ENCODE results near the gene SOX5. TPM values are rescaled to one million over a fixed set of nuclear protein-coding genes. Genes with fewer than 3 reads are reported as not detected.

SOX5 gene
- total RNA-seq, 5 donors from 2014 or later (not counting 1 experiment from before 2014, with no cell fraction given), result 0.10 to 1.1 (median 0.39) TPM; not detected in 1

DNA sequence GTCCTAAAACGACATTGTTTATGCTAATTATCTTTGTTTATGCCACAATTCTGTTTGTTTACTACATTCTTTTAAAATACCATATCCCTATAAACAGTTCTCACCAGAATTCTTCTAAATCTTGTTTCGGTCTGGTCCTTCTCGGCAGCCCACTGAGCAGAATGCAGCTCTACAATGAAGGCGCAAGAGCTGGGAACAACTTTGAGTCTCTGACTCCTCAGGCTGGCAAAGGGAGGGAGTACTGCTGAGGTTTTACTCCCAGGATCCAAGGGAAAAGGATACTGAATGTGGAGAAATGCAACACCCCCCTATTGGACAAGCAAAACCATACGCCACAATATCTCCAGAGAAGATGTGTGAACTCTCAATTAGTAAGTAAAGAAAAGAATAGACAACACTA, 5.4 kb downstream of the SOX5 start:
- peaks cover 0 to 5% (median 2%) of the 10 kb centered on the region in 3 donors for H3K9me3 Mint-ChIP-seq
- CTCF ChIA-PET, result no interaction called here
- no peak overlapping the region for H3K27ac Mint-ChIP-seq
- no peaks in the 10 kb centered on the region for H3K4me1 Mint-ChIP-seq
- no peaks in the 10 kb centered on the region for H3K36me3 Mint-ChIP-seq
- Histone ChIP-seq H3K27ac (ENCODE audit: low read length) (no peak overlapping the region), H3K27me3 (replicated peaks in 1 of 2; ENCODE audit: control insufficient read depth in 2 of 2, extremely low read depth in 1 of 2, insufficient read depth in 2 of 2, low read length in 1 of 2) (no peaks in the 10 kb centered on the region), H3K9me3 (no peaks in the 10 kb centered on the region), H3K4me1 (ENCODE audit: control insufficient read depth in 1 of 2, extremely low read depth in 1 of 2, insufficient read depth in 2 of 2, low read length in 2 of 2) (no peaks in the 10 kb centered on the region), H3K36me3 (ENCODE audit: control insufficient read depth in 2 of 2, extremely low read depth in 1 of 2, insufficient read depth in 1 of 2, low read length in 1 of 2) (no peaks in the 10 kb centered on the region), H3K4me3 (ENCODE audit: control insufficient read depth in 1 of 2, extremely low read depth in 1 of 2, low read length in 1 of 2) (no peak overlapping the region)
- whole genome bisulfite sequencing (ENCODE audit: insufficient coverage), result no CpG with 5 or more reads among the region's 5 CpGs
- H3K27me3 Mint-ChIP-seq, result no peaks in the 10 kb centered on the region
- ATAC-seq (replicated peaks in 1 of 4), result no peak
- H3K4me3 Mint-ChIP-seq, result no peak overlapping the region
- POLR2A ChIA-PET, result no interaction called here
- no peak for DNase-seq

DNA sequence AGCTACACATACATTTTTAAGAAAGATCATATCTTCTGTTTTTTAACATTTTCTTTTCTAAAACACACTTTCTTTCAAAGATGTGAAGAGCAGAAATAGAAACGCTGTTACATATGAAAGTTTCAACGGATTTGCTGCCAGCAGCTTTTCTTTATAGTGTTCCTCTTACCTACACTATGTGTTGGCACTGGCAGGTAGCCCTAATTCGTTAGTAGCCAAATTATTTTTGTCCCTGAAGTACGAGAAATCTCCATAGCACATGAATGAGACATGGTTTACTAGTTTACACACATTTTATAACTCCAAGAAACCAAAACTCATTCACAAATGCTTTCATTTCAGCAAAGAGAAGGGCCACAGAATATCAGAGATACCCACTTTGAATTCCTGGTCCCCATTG, 6.6 kb downstream of the SOX5 start:
- Mint-ChIP-seq H3K4me1 (no peaks in the 10 kb centered on the region), H3K27me3 (no peaks in the 10 kb centered on the region), H3K36me3 (no peaks in the 10 kb centered on the region), H3K9me3 (peaks cover 0 to 5% (median 2%) of the 10 kb centered on the region in 3 donors), H3K4me3 (no peak overlapping the region), H3K27ac (no peak overlapping the region)
- H3K36me3 ChIP-seq (ENCODE audit: control insufficient read depth in 2 of 2, extremely low read depth in 1 of 2, insufficient read depth in 1 of 2, low read length in 1 of 2), result no peaks in the 10 kb centered on the region
- no peak overlapping the region for H3K4me3 ChIP-seq (ENCODE audit: control insufficient read depth in 1 of 2, extremely low read depth in 1 of 2, low read length in 1 of 2)
- H3K27me3 ChIP-seq (replicated peaks in 1 of 2; ENCODE audit: control insufficient read depth in 2 of 2, extremely low read depth in 1 of 2, insufficient read depth in 2 of 2, low read length in 1 of 2), result no peaks in the 10 kb centered on the region
- no peak overlapping the region for H3K27ac ChIP-seq (ENCODE audit: low read length)
- 20% methylated on average over 2 of the region's 4 CpGs for WGBS (ENCODE audit: insufficient coverage)
- no peaks in the 10 kb centered on the region for H3K9me3 ChIP-seq
- ATAC-seq (replicated peaks in 1 of 4), result no peak
- H3K4me1 ChIP-seq (ENCODE audit: control insufficient read depth in 1 of 2, extremely low read depth in 1 of 2, insufficient read depth in 2 of 2, low read length in 2 of 2), result no peaks in the 10 kb centered on the region
- no peak for DNase-seq
- CTCF ChIA-PET, result no interaction called here
- POLR2A ChIA-PET, result no interaction called here

DNA sequence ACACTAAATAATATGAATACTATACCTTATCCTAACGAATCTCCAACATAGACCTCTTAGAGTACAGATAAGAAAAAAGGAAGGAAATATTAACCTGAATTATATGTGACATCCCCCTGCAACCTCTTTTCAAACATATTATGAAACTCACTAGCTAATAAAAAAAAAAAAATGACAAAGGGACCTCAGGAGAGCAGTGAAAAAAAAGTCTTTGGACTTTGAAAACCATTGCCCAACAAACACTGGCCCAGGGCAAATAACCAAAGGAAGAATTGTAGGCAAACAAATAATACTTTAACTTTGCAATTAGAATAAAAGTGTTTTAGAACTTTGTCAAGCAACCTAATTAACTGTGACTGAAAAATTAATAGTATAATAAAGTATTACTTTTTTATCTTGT, 7.7 kb downstream of the SOX5 start:
- ChIA-PET CTCF (no interaction called here), POLR2A (no interaction called here)
- H3K27me3 ChIP-seq (replicated peaks in 1 of 2; ENCODE audit: control insufficient read depth in 2 of 2, extremely low read depth in 1 of 2, insufficient read depth in 2 of 2, low read length in 1 of 2), result no peaks in the 10 kb centered on the region
- no peak overlapping the region for H3K4me3 ChIP-seq (ENCODE audit: control insufficient read depth in 1 of 2, extremely low read depth in 1 of 2, low read length in 1 of 2)
- Mint-ChIP-seq H3K36me3 (no peaks in the 10 kb centered on the region), H3K9me3 (peaks cover 0 to 5% (median 2%) of the 10 kb centered on the region in 3 donors), H3K27me3 (no peaks in the 10 kb centered on the region), H3K27ac (no peak overlapping the region), H3K4me3 (no peak overlapping the region), H3K4me1 (no peaks in the 10 kb centered on the region)
- no CpG with 5 or more reads among the region's 1 CpG for WGBS (ENCODE audit: insufficient coverage)
- H3K27ac ChIP-seq (ENCODE audit: low read length), result no peak overlapping the region
- H3K4me1 ChIP-seq (ENCODE audit: control insufficient read depth in 1 of 2, extremely low read depth in 1 of 2, insufficient read depth in 2 of 2, low read length in 2 of 2), result no peaks in the 10 kb centered on the region
- no peak for DNase-seq
- H3K36me3 ChIP-seq (ENCODE audit: control insufficient read depth in 2 of 2, extremely low read depth in 1 of 2, insufficient read depth in 1 of 2, low read length in 1 of 2), result no peaks in the 10 kb centered on the region
- no peak for ATAC-seq (replicated peaks in 1 of 4)
- no peaks in the 10 kb centered on the region for H3K9me3 ChIP-seq

GRCh38 chr12:23938422-23938821, 11.0 kb downstream of the SOX5 start:
- no peaks in the 10 kb centered on the region for H3K4me1 Mint-ChIP-seq
- DNase-seq, result no peak
- WGBS (ENCODE audit: insufficient coverage), result no CpG with 5 or more reads among the region's 3 CpGs
- no peak overlapping the region for H3K4me3 Mint-ChIP-seq
- H3K36me3 Mint-ChIP-seq, result no peaks in the 10 kb centered on the region
- POLR2A ChIA-PET, result no interaction called here
- peaks cover 0 to 5% (median 2%) of the 10 kb centered on the region in 3 donors for H3K9me3 Mint-ChIP-seq
- H3K36me3 ChIP-seq (ENCODE audit: control insufficient read depth in 2 of 2, extremely low read depth in 1 of 2, insufficient read depth in 1 of 2, low read length in 1 of 2), result no peaks in the 10 kb centered on the region
- ATAC-seq (replicated peaks in 1 of 4), result no peak
- H3K9me3 ChIP-seq, result no peaks in the 10 kb centered on the region
- H3K4me3 ChIP-seq (ENCODE audit: control insufficient read depth in 1 of 2, extremely low read depth in 1 of 2, low read length in 1 of 2), result no peak overlapping the region
- H3K27me3 ChIP-seq (replicated peaks in 1 of 2; ENCODE audit: control insufficient read depth in 2 of 2, extremely low read depth in 1 of 2, insufficient read depth in 2 of 2, low read length in 1 of 2), result no peaks in the 10 kb centered on the region
- no peak overlapping the region for H3K27ac Mint-ChIP-seq
- H3K27me3 Mint-ChIP-seq, result no peaks in the 10 kb centered on the region
- no peaks in the 10 kb centered on the region for H3K4me1 ChIP-seq (ENCODE audit: control insufficient read depth in 1 of 2, extremely low read depth in 1 of 2, insufficient read depth in 2 of 2, low read length in 2 of 2)
- no peak overlapping the region for H3K27ac ChIP-seq (ENCODE audit: low read length)
- CTCF ChIA-PET, result no interaction called here

DNA sequence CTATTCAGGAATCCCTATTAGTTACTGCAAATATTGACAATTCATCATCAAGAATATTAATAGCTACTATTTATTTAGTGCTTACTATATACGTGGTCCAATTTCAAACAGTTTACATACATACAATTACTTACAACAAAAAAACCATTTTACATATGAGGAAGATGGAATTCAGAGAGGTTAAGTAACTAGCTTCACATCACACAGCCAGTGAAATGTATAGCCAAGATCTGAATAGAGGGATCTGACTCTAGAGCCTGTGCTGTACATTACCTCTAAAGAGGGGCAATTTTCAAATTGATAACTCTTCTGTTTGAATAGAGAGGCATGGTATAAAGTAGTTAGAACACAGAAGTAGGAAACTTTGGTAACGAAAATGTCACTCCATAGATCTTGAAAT, 18.3 kb downstream of the SOX5 start:
- no peak for DNase-seq
- H3K27ac Mint-ChIP-seq, result no peak overlapping the region
- CTCF ChIA-PET, result no interaction called here
- Histone ChIP-seq H3K9me3 (no peaks in the 10 kb centered on the region), H3K4me1 (ENCODE audit: control insufficient read depth in 1 of 2, extremely low read depth in 1 of 2, insufficient read depth in 2 of 2, low read length in 2 of 2) (no peaks in the 10 kb centered on the region), H3K4me3 (ENCODE audit: control insufficient read depth in 1 of 2, extremely low read depth in 1 of 2, low read length in 1 of 2) (no peak overlapping the region), H3K27me3 (replicated peaks in 1 of 2; ENCODE audit: control insufficient read depth in 2 of 2, extremely low read depth in 1 of 2, insufficient read depth in 2 of 2, low read length in 1 of 2) (no peaks in the 10 kb centered on the region), H3K27ac (ENCODE audit: low read length) (no peak overlapping the region), H3K36me3 (ENCODE audit: control insufficient read depth in 2 of 2, extremely low read depth in 1 of 2, insufficient read depth in 1 of 2, low read length in 1 of 2) (no peaks in the 10 kb centered on the region)
- no peak overlapping the region for H3K4me3 Mint-ChIP-seq
- WGBS (ENCODE audit: insufficient coverage), result no CpG with 5 or more reads among the region's 2 CpGs
- no peaks in the 10 kb centered on the region for H3K27me3 Mint-ChIP-seq
- no peaks in the 10 kb centered on the region for H3K36me3 Mint-ChIP-seq
- ATAC-seq (replicated peaks in 1 of 4), result no peak
- peaks cover 0 to 3% (median 3%) of the 10 kb centered on the region in 3 donors for H3K9me3 Mint-ChIP-seq
- POLR2A ChIA-PET, result no interaction called here
- no peaks in the 10 kb centered on the region for H3K4me1 Mint-ChIP-seq

GRCh38 chr12:23930599-23930998, 18.9 kb downstream of the SOX5 start:
- no peak overlapping the region for H3K27ac ChIP-seq (ENCODE audit: low read length)
- no peaks in the 10 kb centered on the region for H3K36me3 ChIP-seq (ENCODE audit: control insufficient read depth in 2 of 2, extremely low read depth in 1 of 2, insufficient read depth in 1 of 2, low read length in 1 of 2)
- 89% methylated on average over 1 of the region's 2 CpGs for WGBS (ENCODE audit: insufficient coverage)
- no peak overlapping the region for H3K27ac Mint-ChIP-seq
- no peaks in the 10 kb centered on the region for H3K36me3 Mint-ChIP-seq
- peaks cover 0 to 4% (median 3%) of the 10 kb centered on the region in 3 donors for H3K9me3 Mint-ChIP-seq
- no peaks in the 10 kb centered on the region for H3K4me1 Mint-ChIP-seq
- ATAC-seq (replicated peaks in 1 of 4), result no peak
- POLR2A ChIA-PET, result no interaction called here
- H3K9me3 ChIP-seq, result no peaks in the 10 kb centered on the region
- H3K4me3 ChIP-seq (ENCODE audit: control insufficient read depth in 1 of 2, extremely low read depth in 1 of 2, low read length in 1 of 2), result no peak overlapping the region
- H3K4me1 ChIP-seq (ENCODE audit: control insufficient read depth in 1 of 2, extremely low read depth in 1 of 2, insufficient read depth in 2 of 2, low read length in 2 of 2), result no peaks in the 10 kb centered on the region
- H3K27me3 Mint-ChIP-seq, result no peaks in the 10 kb centered on the region
- DNase-seq, result no peak
- CTCF ChIA-PET, result no interaction called here
- H3K4me3 Mint-ChIP-seq, result no peak overlapping the region
- no peaks in the 10 kb centered on the region for H3K27me3 ChIP-seq (replicated peaks in 1 of 2; ENCODE audit: control insufficient read depth in 2 of 2, extremely low read depth in 1 of 2, insufficient read depth in 2 of 2, low read length in 1 of 2)

DNA sequence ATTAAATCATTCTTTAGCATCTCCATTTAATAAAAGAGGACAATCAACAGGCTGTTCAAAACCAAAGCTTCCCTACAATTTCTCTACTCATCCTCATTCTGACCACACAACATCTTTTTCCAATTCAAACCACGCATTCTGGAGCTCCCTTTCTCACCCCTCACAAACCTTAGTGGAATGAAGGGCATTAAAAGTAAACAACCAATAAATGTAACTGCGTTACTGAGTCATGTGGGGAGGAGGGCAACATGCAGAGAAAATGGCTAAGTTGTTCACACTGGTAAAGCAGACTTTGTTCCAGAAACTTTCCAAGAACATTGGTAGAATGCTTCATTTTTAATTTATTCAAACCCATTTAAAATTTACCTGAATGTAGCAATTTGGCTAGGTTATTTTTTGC, 19.6 kb downstream of the SOX5 start:
- H3K9me3 ChIP-seq, result no peaks in the 10 kb centered on the region
- H3K4me3 ChIP-seq (ENCODE audit: control insufficient read depth in 1 of 2, extremely low read depth in 1 of 2, low read length in 1 of 2), result no peak overlapping the region
- H3K36me3 ChIP-seq (ENCODE audit: control insufficient read depth in 2 of 2, extremely low read depth in 1 of 2, insufficient read depth in 1 of 2, low read length in 1 of 2), result no peaks in the 10 kb centered on the region
- H3K27me3 ChIP-seq (replicated peaks in 1 of 2; ENCODE audit: control insufficient read depth in 2 of 2, extremely low read depth in 1 of 2, insufficient read depth in 2 of 2, low read length in 1 of 2), result no peaks in the 10 kb centered on the region
- no peaks in the 10 kb centered on the region for H3K27me3 Mint-ChIP-seq
- no peaks in the 10 kb centered on the region for H3K36me3 Mint-ChIP-seq
- H3K4me3 Mint-ChIP-seq, result no peak overlapping the region
- no peak for DNase-seq
- ATAC-seq (replicated peaks in 1 of 4), result no peak
- no peak overlapping the region for H3K27ac ChIP-seq (ENCODE audit: low read length)
- ChIA-PET POLR2A (no interaction called here), CTCF (no interaction called here)
- H3K4me1 Mint-ChIP-seq, result no peaks in the 10 kb centered on the region
- H3K4me1 ChIP-seq (ENCODE audit: control insufficient read depth in 1 of 2, extremely low read depth in 1 of 2, insufficient read depth in 2 of 2, low read length in 2 of 2), result no peaks in the 10 kb centered on the region
- H3K27ac Mint-ChIP-seq, result no peak overlapping the region
- peaks cover 0 to 4% (median 3%) of the 10 kb centered on the region in 3 donors for H3K9me3 Mint-ChIP-seq
- no CpG with 5 or more reads among the region's 2 CpGs for WGBS (ENCODE audit: insufficient coverage)
